Stimulated activated CD8-positive, alpha-beta memory T cell treated with anti-CD3 and anti-CD28 coated beads, Interleukin-15, amount 100 ng/mL, for 1 hour (primary cell): Measurements from ENCODE around the gene MAP4K4.
"Not testable (repeated sequence)": the region's sequence is repeated elsewhere in the genome, so short reads cannot be mapped to it uniquely, and the experiment has no call there.

Experiments used
- DNase-seq: peaks from one replicate; pipeline ENCODE4 v3.0.0-alpha.2; 2020; ENCODE audit warnings: low read depth

MAP4K4 gene

DNA sequence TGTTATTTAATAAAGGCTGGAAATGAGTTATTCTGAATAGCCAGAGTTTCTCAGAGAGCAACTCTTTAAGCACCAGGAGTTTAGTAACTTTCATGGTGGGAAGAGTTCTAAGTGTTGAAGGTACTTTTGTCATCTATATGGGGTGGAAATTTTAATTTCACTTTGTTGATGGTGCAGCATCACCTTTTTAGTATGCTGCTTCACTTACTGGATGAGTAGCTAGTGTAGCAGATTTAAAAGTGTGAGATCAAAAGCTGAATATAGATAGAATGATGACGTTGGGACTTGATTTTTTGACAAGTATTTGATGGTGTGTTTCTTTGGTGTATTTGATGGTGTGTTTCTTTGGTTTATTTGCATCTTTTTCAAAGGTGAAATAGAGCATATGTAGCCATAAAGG, 47.3 kb downstream of the MAP4K4 start:
- no peak for DNase-seq

DNA sequence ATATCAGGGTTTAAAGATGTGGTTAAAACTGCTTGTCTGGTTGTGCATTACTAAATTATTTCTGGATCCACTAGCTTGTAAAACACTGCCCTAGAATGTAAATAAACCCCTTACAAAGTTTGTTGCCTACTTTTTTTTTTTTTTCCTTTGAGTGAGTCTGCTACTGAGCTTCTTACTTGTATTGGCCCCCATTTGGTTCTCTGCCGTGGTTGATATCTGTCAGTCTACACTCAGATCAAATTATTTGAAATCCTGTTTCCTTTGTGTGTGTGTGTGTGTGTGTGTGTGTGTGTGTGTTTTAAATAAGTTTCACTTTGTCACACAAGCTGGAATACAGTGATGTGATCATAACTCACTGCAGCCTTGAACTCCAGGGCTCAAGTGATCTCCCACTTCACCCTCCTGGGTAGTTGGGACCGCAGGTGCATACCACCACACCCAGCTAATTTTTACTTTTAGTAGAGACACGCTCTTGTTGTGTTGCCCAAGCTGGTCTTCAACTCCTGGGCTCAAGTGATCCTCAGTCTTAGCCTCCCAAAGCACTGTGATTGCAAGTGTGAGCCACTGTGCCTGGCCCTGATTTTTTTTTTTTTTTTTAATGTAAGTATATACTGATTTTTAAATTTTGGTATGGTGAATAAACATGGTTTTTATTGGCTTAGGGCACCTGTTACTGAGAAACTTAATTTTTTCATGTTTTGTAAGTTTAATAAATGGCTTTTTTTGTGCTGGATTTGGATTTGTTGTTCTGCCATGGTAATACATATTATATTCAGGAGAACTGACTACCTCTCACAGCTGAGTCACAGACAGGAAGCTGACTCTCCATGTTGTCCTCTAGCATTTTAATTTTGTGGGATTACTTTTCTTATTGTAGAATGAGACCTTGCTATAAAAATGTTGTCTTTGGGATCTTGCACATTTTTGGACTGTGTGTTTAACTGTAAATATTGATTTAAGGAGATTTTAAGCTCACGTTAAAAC, 48.5 kb downstream of the MAP4K4 start:
- DNase-seq, result no peak

DNA sequence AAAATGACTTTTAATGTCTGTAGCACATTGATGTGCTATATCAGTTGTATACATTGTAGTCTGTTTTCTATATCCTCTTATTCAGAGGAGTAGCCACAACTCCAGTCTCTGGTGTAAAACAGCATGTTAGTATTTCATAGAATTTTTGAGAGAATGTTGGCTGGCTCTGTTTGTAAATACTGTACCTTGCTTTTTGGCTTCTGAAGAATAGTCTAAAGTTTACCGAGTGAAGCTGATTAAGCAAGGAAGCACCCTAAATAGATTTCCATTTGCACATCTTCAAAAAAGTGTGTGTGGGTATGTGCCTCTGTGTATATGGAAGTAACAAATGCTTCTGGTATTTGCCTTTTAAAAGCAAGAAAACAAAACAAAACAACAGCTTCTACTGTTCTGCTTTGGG, 50.5 kb downstream of the MAP4K4 start:
- no peak for DNase-seq

DNA sequence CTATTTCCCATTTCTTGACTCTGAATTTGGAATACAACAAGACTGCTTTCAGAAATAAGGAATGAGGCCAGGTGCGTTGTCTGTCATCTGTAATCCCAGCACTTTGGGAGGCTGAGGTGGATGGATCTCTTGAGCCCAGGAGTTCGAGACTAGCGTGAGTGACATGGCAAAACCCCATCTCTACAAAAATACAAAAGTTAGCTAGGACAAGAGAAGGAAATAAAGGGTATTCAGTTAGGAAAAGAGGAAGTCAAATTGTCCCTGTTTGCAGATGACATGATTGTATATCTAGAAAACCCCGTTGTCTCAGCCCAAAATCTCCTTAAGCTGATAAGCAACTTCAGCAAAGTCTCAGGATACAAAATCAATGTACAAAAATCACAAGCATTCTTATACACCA, 51.0 kb downstream of the MAP4K4 start:
- not testable (repeated sequence) for DNase-seq

GRCh38 chr2:101750688-101751087, 53.2 kb downstream of the MAP4K4 start:
- DNase-seq, result no peak

DNA sequence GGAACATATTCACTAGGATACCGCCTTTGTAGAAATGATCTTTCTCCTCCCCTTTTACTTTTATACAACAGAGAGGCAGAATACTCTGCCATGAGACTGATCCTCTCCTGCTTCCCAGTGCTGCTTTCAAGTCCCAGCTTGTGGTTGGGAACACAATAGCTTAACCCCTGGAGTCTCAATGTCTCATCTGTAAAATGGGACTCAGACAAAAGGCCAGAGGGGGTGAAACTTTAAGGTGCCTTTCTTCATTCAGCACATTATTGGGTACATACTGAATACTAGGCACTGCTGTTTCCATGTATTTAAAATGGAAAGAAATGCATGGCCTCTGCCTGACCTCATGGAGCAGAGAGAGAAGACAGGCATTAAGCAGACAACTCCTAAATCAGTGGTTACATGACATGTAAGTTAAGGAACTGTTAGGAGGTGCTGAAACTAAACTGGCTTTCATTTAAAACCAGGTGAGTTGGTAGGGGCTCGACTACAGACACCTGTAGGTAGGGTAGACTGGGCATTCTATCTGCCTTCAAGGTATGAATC, 53.8 kb downstream of the MAP4K4 start:
- DNase-seq, result no peak

- no peak for DNase-seq
Measured at GRCh38 chr2:101751875-101752619, 54.5 kb downstream of the MAP4K4 start.

DNA sequence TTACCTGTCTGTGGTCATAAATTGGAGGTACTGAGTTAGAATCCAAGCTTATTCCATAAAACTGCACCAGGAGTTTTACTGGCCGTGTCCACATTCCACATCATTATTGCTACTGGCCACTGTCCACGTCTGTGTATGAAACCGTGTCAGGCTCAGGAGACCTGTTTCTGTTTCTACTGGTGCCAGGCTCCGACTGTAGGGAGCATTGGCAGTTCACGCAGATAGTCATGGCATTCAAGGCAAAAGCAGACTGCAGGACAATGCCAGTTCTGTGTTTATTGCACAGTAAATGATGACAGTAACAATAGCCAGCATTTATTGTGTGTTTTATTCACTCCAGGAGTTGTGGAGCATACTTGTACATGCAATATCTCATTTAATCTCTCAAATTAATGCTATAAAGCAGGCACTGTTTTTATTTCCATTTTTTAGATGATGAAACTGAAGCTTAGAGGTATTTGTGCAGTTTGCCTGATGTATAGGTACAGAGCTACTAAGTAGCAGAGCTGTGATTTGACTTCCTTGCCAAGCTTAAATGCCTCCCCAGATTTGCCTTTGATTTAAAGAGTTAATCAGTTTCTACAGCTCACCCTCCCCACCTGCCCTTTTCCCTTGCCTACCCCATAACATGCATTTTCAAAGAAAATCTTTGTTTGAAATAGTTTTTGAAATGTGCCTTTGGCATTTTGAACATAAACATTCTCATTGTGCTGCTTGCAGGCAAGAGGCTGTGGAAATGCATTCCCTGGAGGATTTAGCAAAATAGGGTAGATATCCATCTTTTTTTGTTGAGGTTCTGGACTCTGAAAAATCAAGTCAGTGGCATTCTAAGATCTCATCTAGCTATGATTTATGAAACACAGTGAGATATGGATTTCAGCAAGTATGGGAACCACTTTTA, 55.5 kb downstream of the MAP4K4 start:
- DNase-seq, result no peak

- no peak for DNase-seq
Measured at GRCh38 chr2:101753720-101754490, 56.4 kb downstream of the MAP4K4 start.

DNA sequence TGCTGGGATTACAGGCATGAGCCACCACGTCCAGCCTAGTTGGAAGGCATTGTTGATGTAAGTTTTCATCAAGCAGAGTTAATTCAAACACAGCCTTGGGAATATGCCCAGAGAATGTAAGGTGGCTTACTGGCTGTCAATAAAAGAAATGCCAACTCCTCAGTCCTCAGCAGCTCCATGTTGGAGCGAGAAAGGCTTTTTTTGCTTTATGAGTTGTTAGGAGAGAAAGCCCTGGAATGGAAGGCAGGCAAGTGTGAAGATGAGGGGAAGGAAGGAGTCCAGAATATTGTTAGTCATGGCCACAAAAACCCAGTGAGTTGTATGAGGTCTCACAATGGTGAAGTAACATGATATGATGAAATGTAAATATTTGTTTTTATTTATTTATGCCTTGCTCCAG, 57.1 kb downstream of the MAP4K4 start:
- DNase-seq, result no peak

DNA sequence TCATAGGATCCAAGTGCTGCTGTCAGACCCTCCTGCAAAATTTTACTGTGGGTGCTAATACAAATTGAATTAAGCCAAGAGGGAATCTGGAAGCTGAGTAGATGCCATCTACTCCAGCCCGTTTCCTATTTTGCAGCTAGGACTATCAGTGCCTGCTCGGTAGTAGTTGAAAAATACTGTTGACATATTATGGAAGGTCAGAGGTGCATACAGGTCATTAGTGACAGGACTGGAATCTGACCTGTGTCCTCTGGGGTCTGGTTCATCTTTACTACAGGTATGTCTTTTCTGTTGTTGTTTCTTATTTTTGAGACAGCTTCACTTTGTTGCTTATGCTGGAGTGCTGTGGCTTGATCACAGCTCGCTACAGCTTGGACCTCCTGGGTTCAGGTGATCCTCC, 58.8 kb downstream of the MAP4K4 start:
- DNase-seq, result no peak

DNA sequence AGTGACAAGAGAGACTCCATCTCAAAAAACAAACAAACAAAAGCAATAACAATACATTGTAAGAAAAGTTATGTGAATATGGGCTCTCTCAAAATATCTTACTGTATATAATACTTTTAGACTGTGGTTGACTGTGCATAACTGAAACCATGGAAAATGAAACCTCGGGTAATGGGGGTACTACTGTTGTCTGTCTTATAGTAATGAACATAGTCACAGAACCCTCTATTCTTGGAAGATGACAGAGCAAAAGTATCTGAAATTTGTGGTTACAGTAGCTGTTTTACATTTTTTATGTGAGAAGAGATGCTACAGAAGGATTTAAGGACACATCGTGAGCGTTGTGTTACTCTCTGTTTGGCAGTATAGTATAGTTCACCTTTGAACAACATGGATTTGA, 60.5 kb downstream of the MAP4K4 start:
- no peak for DNase-seq

DNA sequence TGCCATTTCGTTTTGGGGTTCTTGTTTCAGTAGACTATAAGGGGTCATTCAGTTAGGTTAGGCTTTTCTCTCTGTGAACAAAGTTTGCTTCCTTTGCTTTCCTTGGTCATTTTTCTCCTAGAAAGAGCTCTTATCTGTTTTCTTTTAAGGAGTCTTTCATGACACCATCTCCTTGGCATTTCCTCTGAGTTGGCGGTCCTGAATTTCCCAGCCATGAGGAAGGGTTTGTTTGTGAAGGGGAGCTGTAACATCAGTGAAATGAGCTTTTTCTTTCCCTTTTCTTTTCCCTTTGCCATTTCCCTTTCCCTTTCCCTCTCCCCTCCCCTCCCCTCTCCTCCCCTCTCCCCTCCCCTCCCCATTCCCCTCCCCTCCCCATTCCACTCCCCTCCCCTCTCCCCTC, 61.7 kb downstream of the MAP4K4 start:
- DNase-seq, result no peak

- DNase-seq, result no peak
Measured at GRCh38 chr2:101762451-101763171, 65.1 kb downstream of the MAP4K4 start.

- no peak for DNase-seq
Measured at GRCh38 chr2:101763496-101764333, 66.2 kb downstream of the MAP4K4 start.

GRCh38 chr2:101766337-101766736, 68.8 kb downstream of the MAP4K4 start:
- DNase-seq, result no peak

DNA sequence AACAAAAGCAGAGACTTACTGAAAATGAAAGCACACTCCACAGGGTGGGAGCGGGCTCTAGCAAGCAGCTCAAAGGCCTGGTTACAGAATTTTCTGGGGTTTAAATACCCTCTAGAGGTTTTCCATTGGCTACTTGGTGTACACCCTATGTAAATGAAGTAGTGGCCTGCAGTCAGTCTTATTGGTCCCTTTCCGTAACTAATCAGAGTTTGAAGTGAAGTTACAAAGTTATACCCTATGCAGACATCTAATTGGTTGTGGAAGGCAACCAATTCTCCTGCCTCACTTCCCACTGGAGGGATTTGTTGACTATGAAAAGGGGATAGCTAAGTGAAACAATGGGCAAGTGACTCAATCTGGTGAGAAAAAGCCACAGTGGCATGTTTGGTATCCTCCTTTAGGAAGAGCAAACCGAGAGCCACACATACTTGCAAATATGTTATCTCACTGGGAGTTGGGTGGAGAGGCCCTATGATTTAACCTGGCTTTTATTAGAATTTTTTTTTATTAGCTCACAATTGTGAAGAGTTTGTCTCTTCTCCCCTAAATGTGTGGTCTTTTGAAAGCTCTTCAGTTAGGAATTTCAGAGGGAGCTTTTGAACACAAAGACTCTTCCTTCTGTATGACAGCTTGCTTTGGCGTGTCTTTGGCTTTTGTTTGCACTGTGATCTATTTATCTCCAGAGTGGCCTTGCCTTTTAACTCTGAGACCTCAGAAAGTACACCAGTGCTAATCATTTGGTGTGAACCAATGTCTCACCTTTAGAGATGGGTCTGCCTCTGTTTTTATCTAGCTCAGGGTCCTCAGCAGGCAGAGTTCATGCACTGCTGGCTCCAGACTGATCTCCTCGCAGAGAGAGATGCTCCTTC, 69.6 kb downstream of the MAP4K4 start:
- no peak for DNase-seq

DNA sequence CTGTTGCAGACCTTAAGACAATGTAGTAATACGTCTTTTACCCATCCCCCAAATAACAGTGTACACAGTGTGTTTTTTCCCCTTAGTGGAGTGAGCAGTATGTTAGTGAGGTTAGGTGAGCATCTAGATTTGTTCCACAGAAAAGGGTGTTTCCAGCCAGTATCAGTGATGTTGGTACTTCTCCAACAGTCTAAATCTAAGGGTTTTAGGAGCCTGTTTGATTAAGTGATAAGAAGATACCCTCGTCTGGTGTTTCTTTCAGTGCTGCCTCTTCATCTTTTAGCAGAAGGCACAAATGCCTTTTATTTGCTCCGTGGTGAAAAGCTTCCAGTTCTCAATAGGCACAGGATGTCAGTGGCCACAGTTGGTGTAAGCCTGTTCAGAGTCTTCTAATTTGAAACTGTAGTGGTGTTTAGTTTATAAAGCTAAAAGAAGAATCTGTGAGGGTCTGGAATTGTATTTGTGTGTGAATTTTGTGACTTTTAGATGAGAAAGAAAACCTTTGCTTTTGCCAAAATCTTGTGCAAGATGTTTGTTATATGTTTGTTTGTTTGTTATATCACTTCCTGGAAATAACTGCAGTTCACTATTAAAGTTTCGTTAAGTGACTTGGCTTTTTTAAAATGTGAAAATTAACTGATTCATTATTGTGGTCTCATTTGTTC, 71.2 kb downstream of the MAP4K4 start:
- no peak for DNase-seq
